Small intestine (tissue), 7 donors: ENCODE results near the gene ZNF302. TPM values are rescaled to one million over a fixed set of nuclear protein-coding genes. Genes with fewer than 3 reads are reported as not detected.

Experiments used
- DNase-seq, 2 donors: peaks; one replicate each; pipeline versions ENCODE4 v3.0.0 to v3.0.0-alpha.2; 2013
- FAIRE-seq: peaks from 2 replicates; lab custom pipeline; 2012; peaks lifted over from hg19 to GRCh38; lab: Jason Lieb, UNC
- H3K27ac ChIP-seq, 3 donors: one replicate each; pipeline ENCODE4 v1.5.1; 2013; ENCODE audit warnings: low read length in 2 of 3, mild to moderate bottlenecking in 2 of 3, control low read depth in 1 of 3, inconsistent platforms in 1 of 3, low read depth in 1 of 3, moderate library complexity in 1 of 3
- H3K27me3 ChIP-seq, 3 donors: one replicate each; pipeline ENCODE4 v1.6.1; 2013; ENCODE audit warnings: low read length in 3 of 3, inconsistent platforms in 1 of 3; ENCODE audit not compliant: control insufficient read depth in 3 of 3, insufficient read depth in 3 of 3
- H3K36me3 ChIP-seq, 3 donors: one replicate each; pipeline ENCODE4 v1.6.1; 2013; ENCODE audit warnings: low read length in 3 of 3, inconsistent platforms in 1 of 3, low read depth in 1 of 3, mild to moderate bottlenecking in 1 of 3, moderate library complexity in 1 of 3; ENCODE audit not compliant: control insufficient read depth in 3 of 3, insufficient read depth in 2 of 3
- H3K4me1 ChIP-seq, 3 donors: one replicate each; pipeline ENCODE4 v1.6.1; 2013; ENCODE audit warnings: low read length in 2 of 3, inconsistent platforms in 1 of 3, low read depth in 1 of 3, mild to moderate bottlenecking in 1 of 3, moderate library complexity in 1 of 3; ENCODE audit not compliant: control insufficient read depth in 3 of 3, insufficient read depth in 2 of 3
- H3K4me3 ChIP-seq, 3 donors: one replicate each; pipeline ENCODE4 v1.5.1; 2013; ENCODE audit warnings: low read length in 3 of 3, control low read depth in 1 of 3, inconsistent platforms in 1 of 3, low read depth in 1 of 3, mild to moderate bottlenecking in 1 of 3, moderate library complexity in 1 of 3
- H3K9me3 ChIP-seq, 2 donors: one replicate each; pipeline ENCODE4 v1.6.1; 2013; ENCODE audit warnings: low read depth in 1 of 2, low read length in 1 of 2; ENCODE audit not compliant: control insufficient read depth in 2 of 2, insufficient read depth in 1 of 2
- WGBS, 3 donors: extraction: QIAGEN DNeasy Blood & Tissue Kit; methylation state at CpG; one replicate each; pipeline ENCODE4 v1.1.7; 2013; 5-methylcytosine and 5-hydroxymethylcytosine counted together
- polyA plus RNA-seq, 4 donors: library from polyadenylated mRNA; stranded (reverse) in 3 of 4; unstranded in 1 of 4; fragments of 200-250 nt in 3 of 4; fragments of 120-200 nt in 1 of 4; gene quantifications; one replicate each; pipeline versions ENCODE4 v1.2.1 to v1.2.3, GENCODE V29; 2013
- donor health status: healthy with polysubstance abuse.
- donor health status: control.
- donor health status: control.
- donor health status: Bipolar disorder and iron deficiency.
- donor health status: healthy.

Gene ZNF302
- polyA plus RNA-seq, 4 donors = 10.5 to 54.7 (median 15.3) TPM

DNA sequence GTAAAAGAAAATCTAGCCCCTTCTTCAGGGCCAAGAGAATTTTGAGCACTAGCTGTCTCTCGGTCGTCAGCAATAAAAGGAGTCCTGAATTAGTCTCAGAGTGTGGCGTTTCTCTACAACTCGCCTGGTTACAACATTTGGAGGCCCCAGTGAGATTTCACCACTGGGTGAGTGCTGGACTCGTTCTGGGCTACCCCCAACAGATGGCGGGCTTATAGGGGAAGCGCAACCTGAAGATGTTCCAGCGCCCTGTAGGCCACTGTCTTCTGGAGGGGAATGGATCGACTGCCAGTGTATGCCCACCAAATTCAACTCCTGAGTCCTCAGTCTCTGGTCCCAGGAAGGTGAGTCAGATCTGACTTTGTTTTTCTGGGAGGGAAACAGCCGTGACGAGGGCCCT, 44.9 kb downstream of the ZNF302 start:
- DNase-seq = no peak
- Histone ChIP-seq H3K36me3 (no peaks in the 10 kb centered on the region), H3K9me3 (no peaks in the 10 kb centered on the region), H3K4me3 (no peak overlapping the region), H3K27ac (no peak overlapping the region), H3K27me3 (no peaks in the 10 kb centered on the region), H3K4me1 (no peaks in the 10 kb centered on the region)
- FAIRE-seq = no peak
- WGBS, 3 donors = 50 to 69% (median 59%) methylated on average over 11 of the region's 11 CpGs

- DNase-seq = no peak
- Histone ChIP-seq H3K36me3 (no peaks in the 10 kb centered on the region), H3K4me3 (no peak overlapping the region), H3K4me1 (no peaks in the 10 kb centered on the region), H3K27ac (no peak overlapping the region), H3K9me3 (no peaks in the 10 kb centered on the region), H3K27me3 (peaks cover 0 to 2% (median 0%) of the 10 kb centered on the region in 3 donors)
- WGBS, 3 donors = 34 to 57% (median 45%) methylated on average over 6 of the region's 6 CpGs
- FAIRE-seq = no peak
These were observed 47.9 kb downstream of the ZNF302 start for GRCh38 chr19:34725400-34725799.

- H3K4me3 ChIP-seq = no peak overlapping the region
- FAIRE-seq (no peak), DNase-seq (no peak)
- peaks cover 0 to 11% (median 3%) of the 10 kb centered on the region in 3 donors for H3K4me1 ChIP-seq
- H3K36me3 ChIP-seq = peaks cover 0 to 5% (median 3%) of the 10 kb centered on the region in 3 donors
- no peak overlapping the region for H3K27ac ChIP-seq
- peaks cover 0 to 14% of the 10 kb centered on the region in 2 donors for H3K9me3 ChIP-seq
- WGBS, 3 donors = 79 to 92% (median 87%) methylated on average over 10 to 11 of the region's 11 CpGs
- H3K27me3 ChIP-seq = peaks cover 0 to 2% (median 0%) of the 10 kb centered on the region in 3 donors
These were observed 53.7 kb downstream of the ZNF302 start for GRCh38 chr19:34731019-34731829.

- H3K36me3 ChIP-seq = peaks cover 0 to 6% (median 5%) of the 10 kb centered on the region in 3 donors
- DNase-seq = no peak
- no peak overlapping the region for H3K4me3 ChIP-seq
- H3K4me1 ChIP-seq = peaks cover 0 to 11% (median 3%) of the 10 kb centered on the region in 3 donors
- peaks cover 0 to 2% (median 0%) of the 10 kb centered on the region in 3 donors for H3K27me3 ChIP-seq
- H3K9me3 ChIP-seq = peaks cover 0 to 19% of the 10 kb centered on the region in 2 donors
- WGBS, 3 donors = 79 to 90% (median 89%) methylated on average over 7 of the region's 7 CpGs
- no peak for FAIRE-seq
- no peak overlapping the region for H3K27ac ChIP-seq
These were observed 54.5 kb downstream of the ZNF302 start for GRCh38 chr19:34731964-34732363.

DNA sequence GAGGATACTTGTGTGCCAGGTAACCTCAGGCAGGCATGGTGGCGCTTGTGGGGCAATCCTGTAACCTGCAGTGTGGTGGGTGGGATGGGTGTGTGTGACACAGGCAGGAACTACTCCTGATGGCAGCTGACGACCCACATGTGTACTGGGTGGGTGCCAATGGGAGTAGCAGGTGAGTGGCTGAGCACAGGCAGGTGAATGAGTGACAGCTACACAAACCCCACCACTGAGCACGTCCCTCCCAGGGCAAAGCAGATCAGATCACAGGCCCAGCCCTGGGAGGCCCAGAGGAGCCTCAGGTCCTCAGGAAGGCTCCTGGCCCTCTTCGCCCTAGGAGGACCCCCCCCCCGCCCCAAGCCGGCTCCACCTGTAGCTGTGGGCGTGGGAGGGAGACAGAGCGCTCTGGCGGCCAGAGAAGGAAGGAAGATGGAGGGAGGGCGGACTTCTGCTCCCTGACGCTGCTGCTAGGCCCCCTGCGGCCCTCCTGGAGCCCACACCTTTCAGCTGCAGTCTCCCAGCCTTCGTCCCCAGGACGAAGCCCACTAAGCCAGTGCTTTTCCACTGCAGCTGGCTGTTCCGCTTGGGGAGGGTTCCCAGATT, 55.2 kb downstream of the ZNF302 start:
- H3K4me3 ChIP-seq = peak overlapping the region in 2 of 3 donors; percentile 64 to 71
- peak overlapping the region in 2 of 3 donors; percentile 26 to 90 for H3K27ac ChIP-seq
- H3K36me3 ChIP-seq = peaks cover 0 to 9% (median 8%) of the 10 kb centered on the region in 3 donors
- DNase-seq = peak; percentile 4 to 71
- H3K9me3 ChIP-seq = peaks cover 0 to 23% of the 10 kb centered on the region in 2 donors
- peaks cover 0 to 11% (median 3%) of the 10 kb centered on the region in 3 donors for H3K4me1 ChIP-seq
- WGBS, 3 donors = 26 to 42% (median 35%) methylated on average over 11 to 15 of the region's 15 CpGs
- FAIRE-seq = no peak
- peaks cover 0 to under 1% (median 0%) of the 10 kb centered on the region in 3 donors for H3K27me3 ChIP-seq

DNA sequence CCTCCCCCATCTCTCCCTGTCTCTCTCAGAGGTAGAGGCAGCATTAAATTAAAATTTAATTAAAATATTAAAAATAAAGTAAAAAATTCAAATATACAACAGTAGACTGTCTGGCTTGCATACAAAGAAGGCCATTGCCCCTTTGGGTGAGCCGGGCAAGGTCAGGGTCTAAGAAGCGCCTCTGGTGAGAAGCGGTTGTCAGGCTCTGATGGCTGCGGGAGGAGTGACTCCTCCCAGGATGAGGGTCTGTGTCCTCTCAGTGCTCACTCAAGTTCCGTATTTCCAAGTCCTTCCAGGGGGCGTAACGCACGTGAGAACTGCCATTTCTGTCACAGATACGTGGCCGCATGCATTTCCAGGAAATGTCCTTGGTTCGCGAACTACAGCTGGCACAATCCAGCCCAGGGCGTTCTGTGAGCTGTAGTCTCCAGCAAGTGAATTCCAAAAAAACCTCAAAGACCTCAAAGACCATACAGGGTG, 55.8 kb downstream of the ZNF302 start:
- no peak for FAIRE-seq
- peak overlapping the region; percentile 75 to 99 (median 90) for H3K27ac ChIP-seq
- no peak for DNase-seq
- WGBS, 3 donors = 0 to 4% (median 1%) methylated on average over 13 of the region's 13 CpGs
- peak overlapping the region; percentile 61 to 71 (median 64) for H3K4me3 ChIP-seq
- no peaks in the 10 kb centered on the region for H3K27me3 ChIP-seq
- H3K4me1 ChIP-seq = peaks cover 0 to 11% (median 3%) of the 10 kb centered on the region in 3 donors
- H3K36me3 ChIP-seq = peaks cover 0 to 14% (median 14%) of the 10 kb centered on the region in 3 donors
- H3K9me3 ChIP-seq = peaks cover 0 to 29% of the 10 kb centered on the region in 2 donors

DNA sequence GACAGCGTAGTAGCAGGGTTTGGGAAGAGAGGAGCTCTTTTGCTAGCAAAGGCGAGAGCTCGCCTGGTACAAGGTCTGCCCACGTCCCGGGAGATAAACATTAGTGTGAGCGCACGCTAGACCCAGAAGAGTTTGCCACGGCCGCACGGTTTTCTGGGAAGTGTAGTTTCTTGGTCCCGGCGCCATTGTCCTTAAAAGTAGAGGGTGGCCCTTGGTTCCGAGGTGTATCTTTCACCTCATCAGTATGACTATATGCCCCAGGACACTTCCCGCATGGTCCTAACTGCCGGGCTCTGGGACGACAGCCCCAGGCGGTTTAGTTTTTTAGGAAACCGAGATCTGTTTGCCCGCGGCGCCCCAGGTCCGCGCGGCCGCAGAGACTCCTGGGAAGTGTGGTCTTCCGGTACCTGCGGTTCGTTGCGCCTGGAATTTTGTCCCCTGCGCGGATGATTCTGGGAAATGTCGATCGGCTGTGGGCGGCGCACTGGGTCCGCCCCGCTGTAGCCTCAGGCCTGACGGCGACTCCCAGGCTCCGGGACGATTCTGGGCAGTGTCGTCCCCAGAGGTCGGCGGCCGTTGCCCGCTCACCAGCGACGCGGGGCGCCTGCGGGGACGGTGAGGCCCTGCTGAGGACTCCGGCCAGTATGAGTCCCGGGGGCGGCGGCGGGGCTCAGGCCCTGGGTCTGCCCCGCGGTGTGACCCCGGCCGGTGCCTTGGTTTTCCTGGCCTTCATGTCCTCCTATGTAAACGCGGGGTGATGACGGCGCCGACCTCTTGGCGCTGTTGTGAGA, 56.5 kb downstream of the ZNF302 start, which contains the start of gene ZNF181:
TSS of gene ZNF181 (plus strand) at position 498 of the 791 bp plus-strand sequence. CDS start 795 bp downstream, outside the sequence.
- DNase-seq (peak; percentile 93 to 97), FAIRE-seq (no peak)
- 0 to 1% (median 0%) methylated on average over 61 to 67 of the region's 67 CpGs for WGBS, 3 donors
- Histone ChIP-seq H3K4me3 (peak within 1 kb of the TSS; percentile 61 to 71 (median 64)), H3K27me3 (no peaks in the 10 kb centered on the region), H3K36me3 (peaks cover 0 to 16% (median 15%) of the 10 kb centered on the region in 3 donors), H3K9me3 (peaks cover 0 to 33% of the 10 kb centered on the region in 2 donors), H3K4me1 (peaks cover 0 to 11% (median 3%) of the 10 kb centered on the region in 3 donors), H3K27ac (peak within 1 kb of the TSS; percentile 90 to 99 (median 95))
